OCI-LY3 (cell line): ENCODE results near the gene BEND5.

ENCODE experiments used
- EZH2phosphoT487 ChIP-seq: fragments of 200-600 bp; shearing (Covaris generic); IDR thresholded peaks from 2 replicates; pipeline ENCODE4 v1.6.1; 2018; ENCODE audit warnings: antibody characterized with exemption, mixed run types, low read depth
- TF ChIP-seq, protein P1 (sequence below): fragments of 200-600, 300-600 bp; sonication (generic); IDR thresholded peaks from 2 replicates; pipeline ENCODE4 v1.5.1; 2014; ENCODE audit warnings: antibody characterized with exemption, low read length, low read depth

- TF ChIP-seq, protein P1, sequence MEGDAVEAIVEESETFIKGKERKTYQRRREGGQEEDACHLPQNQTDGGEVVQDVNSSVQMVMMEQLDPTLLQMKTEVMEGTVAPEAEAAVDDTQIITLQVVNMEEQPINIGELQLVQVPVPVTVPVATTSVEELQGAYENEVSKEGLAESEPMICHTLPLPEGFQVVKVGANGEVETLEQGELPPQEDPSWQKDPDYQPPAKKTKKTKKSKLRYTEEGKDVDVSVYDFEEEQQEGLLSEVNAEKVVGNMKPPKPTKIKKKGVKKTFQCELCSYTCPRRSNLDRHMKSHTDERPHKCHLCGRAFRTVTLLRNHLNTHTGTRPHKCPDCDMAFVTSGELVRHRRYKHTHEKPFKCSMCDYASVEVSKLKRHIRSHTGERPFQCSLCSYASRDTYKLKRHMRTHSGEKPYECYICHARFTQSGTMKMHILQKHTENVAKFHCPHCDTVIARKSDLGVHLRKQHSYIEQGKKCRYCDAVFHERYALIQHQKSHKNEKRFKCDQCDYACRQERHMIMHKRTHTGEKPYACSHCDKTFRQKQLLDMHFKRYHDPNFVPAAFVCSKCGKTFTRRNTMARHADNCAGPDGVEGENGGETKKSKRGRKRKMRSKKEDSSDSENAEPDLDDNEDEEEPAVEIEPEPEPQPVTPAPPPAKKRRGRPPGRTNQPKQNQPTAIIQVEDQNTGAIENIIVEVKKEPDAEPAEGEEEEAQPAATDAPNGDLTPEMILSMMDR: no peak
- no peak for TF ChIP-seq EZH2phosphoT487
Observed at GRCh38 chr1:48771561-48771960, 5.1 kb downstream of the BEND5 start.
